HG03066 (cell line): Measurements from ENCODE around the gene THTPA.
"Not testable (repeated sequence)": the region's sequence is repeated elsewhere in the genome, so short reads cannot be mapped to it uniquely, and the experiment has no call there.

ENCODE experiments used
- ATAC-seq: cut with Tn5 transposase; IDR thresholded peaks from one replicate; pipeline ENCODE4 v1.9.1; 2021; ENCODE audit warnings: low read depth; ENCODE audit not compliant: unreplicated experiment

THTPA gene

GRCh38 chr14:23580152-23580926 lies 24.3 kb downstream of the THTPA start:
- no peak for ATAC-seq

DNA sequence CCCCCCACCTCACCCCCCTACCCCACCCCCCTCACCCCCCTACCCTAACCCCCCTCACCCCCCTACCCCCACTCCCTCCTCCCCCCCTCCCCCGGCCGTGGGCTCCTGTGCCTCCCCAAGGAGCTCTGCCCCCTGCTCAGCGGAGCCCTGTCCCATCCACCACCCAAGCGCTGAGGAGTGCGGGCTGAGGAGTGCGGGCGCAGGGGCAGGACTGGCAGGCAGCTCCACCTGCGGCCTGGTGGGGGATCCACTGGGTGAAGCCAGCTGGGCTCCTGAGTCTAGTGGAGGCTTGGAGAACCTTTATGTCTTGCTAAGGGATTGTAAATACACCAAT lies 24.8 kb downstream of the THTPA start:
- ATAC-seq: no peak

GRCh38 chr14:23582906-23583760 lies 27.1 kb downstream of the THTPA start:
- no peak for ATAC-seq

DNA sequence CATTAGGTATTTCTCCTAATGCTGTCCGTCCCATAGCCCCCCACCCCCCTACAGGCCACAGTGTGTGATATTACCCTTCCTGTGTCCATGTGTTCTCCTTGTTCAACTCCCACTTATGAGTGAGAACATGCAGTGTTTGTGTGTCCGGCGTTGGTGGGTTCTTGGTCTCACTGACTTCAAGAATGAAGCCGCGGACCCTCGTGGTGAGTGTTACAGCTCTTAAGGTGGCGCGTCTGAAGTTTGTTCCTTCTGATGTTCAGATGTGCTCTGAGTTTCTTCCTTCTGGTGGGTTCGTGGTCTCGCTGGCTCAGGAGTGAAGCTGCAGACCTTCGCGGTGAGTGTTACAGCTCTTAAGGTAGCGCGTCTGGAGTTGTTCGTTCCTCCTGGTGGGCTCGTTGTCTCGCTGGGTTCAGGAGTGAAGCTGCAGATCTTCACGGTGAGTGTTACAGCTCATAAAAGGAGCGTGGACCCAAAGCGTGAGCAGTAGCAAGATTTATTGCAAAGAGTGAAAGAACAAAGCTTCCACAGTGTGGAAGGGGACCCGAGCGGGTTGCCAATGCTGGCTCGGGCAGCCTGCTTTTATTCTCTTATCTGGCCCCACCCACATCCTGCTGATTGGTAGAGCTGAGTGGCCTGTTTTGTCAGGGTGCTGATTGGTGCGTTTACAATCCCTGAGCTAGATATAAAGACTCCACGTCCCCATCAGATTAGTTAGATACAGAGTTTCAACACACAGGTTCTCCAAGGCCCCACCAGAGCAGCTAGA lies 27.9 kb downstream of the THTPA start:
- ATAC-seq: not testable (repeated sequence)

GRCh38 chr14:23584527-23585203 lies 28.6 kb downstream of the THTPA start:
- not testable (repeated sequence) for ATAC-seq

GRCh38 chr14:23588884-23589598 lies 33.0 kb downstream of the THTPA start:
- peak; percentile 96 for ATAC-seq

DNA sequence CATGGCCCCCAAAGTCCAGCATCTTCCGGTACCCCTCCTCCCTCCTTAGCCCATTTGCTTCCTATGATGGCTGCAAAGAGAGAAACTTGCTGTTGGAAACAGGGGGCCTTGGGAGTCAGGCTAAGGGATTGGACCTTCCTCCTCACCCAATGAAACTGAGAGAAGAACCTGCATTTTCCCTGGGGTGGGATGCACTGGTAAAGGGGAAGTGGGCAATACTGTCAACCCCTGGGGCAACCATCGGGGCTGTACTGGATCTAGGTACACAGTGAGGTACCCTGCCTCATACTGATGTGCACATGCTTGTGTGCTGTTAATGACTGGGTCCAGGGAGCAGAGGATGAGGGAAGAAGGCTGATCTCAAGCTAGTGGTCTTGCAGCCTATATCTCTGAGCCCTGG lies 33.5 kb downstream of the THTPA start:
- ATAC-seq: no peak

GRCh38 chr14:23590198-23590597 lies 34.1 kb downstream of the THTPA start:
- ATAC-seq: no peak

GRCh38 chr14:23594191-23594590 lies 38.1 kb downstream of the THTPA start:
- not testable (repeated sequence) for ATAC-seq

DNA sequence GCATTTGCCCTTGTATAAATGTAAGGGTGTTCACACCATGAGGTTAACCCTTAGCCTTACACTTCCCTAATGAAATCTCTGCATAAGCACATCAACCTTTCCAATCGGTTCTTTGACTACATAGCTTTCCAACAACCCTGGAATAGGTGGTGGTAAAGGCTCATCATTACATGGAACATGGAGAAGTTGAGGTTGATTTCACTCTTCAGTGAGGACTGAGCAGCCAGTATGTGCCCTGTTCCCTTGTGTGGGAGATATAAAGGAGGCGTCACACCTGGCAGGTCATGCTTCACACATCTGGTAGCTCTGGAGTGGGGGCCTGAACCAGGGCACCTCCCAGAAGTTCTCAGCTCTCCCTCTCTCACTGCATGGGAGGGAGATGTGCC lies 44.2 kb downstream of the THTPA start:
- ATAC-seq: no peak

DNA sequence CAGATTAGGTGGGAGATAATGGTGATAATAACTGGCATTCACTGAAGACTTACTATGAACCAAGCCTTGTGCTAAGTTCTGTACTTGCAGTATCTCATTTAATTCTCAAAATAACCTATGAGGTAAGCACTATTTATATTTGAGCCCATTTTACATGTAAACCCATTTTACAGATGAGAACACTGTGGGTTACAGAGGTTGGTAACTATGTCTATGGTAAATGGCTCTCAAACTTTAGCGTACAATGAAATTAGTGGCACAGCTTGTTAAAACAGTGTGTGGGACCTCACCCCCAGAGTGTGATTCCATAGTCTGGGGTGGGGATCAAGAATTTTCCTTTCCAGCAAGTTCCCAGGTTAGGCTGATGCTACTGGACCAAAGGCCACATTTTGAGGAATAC lies 44.7 kb downstream of the THTPA start:
- ATAC-seq: no peak

DNA sequence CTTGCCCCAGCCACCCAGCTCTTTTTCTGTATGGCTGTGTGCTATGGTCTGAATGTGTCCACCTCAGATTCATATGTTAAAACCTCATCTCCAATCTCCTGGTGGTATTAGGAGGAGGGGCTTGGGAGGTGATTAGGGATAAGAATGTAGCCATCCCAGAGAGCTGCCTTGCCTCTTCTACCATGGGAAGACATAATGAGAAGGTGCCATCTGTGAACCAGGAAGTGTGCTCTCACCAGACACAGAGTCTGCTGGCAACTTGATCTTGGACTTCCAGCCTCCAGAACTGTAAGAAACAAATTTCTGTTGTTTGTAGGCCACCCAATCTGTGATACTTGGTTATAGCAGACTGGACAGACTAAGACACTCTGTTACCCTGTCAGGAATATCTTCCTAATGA lies 45.4 kb downstream of the THTPA start:
- ATAC-seq: no peak

GRCh38 chr14:23601845-23602180 lies 45.7 kb downstream of the THTPA start:
- no peak for ATAC-seq

GRCh38 chr14:23602181-23603095 lies 46.4 kb downstream of the THTPA start:
- ATAC-seq: no peak

- ATAC-seq: no peak
Measured at GRCh38 chr14:23603103-23603502, 47.0 kb downstream of the THTPA start.

- ATAC-seq: no peak
Measured at GRCh38 chr14:23604148-23604547, 48.1 kb downstream of the THTPA start.

DNA sequence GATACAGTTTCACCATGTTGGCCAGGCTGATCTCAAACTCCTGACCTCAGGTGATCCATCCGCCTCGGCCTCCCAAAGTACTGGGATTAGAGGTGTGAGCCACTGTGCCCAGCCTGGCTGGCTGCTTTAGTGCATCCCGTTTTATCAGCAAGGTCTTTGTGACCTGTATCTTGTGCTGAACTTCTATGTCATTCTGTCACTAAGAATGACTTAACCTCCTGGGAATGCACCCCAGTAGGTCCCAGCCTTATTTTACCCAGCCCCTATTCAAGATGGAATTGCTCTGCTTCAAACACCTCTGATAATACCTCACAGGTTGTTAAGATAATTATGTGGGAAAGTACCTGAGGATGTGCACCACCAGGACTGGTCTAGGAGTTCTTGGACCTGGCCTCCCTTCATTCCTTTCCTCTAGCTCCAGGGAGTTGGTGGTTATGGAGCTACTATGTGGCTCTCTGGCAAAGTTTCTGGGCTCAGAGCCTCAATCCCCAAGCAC lies 48.7 kb downstream of the THTPA start:
- ATAC-seq: no peak

GRCh38 chr14:23605931-23606585 lies 50.0 kb downstream of the THTPA start:
- ATAC-seq: peak; percentile 65
